Neural cell (in vitro differentiated cells): ENCODE results near the gene ATP10D. TPM values are rescaled to one million over a fixed set of nuclear protein-coding genes. Genes with fewer than 3 reads are reported as not detected.

Experiments used
- H2AFZ ChIP-seq: fragments of 200-600, 300-800 bp; sonication (generic), shearing (Covaris generic); 2 replicates; pipeline ENCODE4 v1.6.0; 2014; ENCODE audit warnings: low read depth, mild to moderate bottlenecking, antibody characterized with exemption, low read length, moderate library complexity
- H3F3A ChIP-seq: fragments of 200-600 bp; shearing (Covaris generic); 2 replicates; pipeline ENCODE4 v1.6.1; 2016; ENCODE audit warnings: mild to moderate bottlenecking, moderate library complexity, mixed read lengths, antibody characterized with exemption, low read length; ENCODE audit not compliant: insufficient read depth, poor library complexity, severe bottlenecking
- H3K27ac ChIP-seq: fragments of 200-600, 300-800 bp; sonication (generic), shearing (Covaris generic); 2 replicates; pipeline ENCODE4 v1.5.1; 2014; ENCODE audit warnings: mild to moderate bottlenecking, low read length, moderate library complexity
- H3K27me3 ChIP-seq: fragments of 300-800, 200-600 bp; sonication (generic), shearing (Covaris generic); 2 replicates; pipeline ENCODE4 v1.6.0; 2014; ENCODE audit warnings: mild to moderate bottlenecking, low read depth, low read length, moderate library complexity; ENCODE audit not compliant: insufficient read depth
- H3K36me3 ChIP-seq: fragments of 300-800, 200-600 bp; sonication (generic), shearing (Covaris generic); 2 replicates; pipeline ENCODE4 v1.5.1; 2014; ENCODE audit warnings: mild to moderate bottlenecking, antibody characterized with exemption, low read length, moderate library complexity; ENCODE audit not compliant: insufficient read depth
- H3K4me2 ChIP-seq: fragments of 300-800, 200-600 bp; sonication (generic), shearing (Covaris generic); 2 replicates; pipeline ENCODE4 v1.6.0; 2014; ENCODE audit warnings: mild to moderate bottlenecking, low read length
- H3K4me3 ChIP-seq: fragments of 300-800, 200-600 bp; sonication (generic), shearing (Covaris generic); 2 replicates; pipeline ENCODE4 v1.5.1; 2014; ENCODE audit warnings: mild to moderate bottlenecking, low read length, moderate library complexity
- H3K79me2 ChIP-seq: fragments of 200-600 bp; shearing (Covaris generic); replicated peaks from 2 replicates; pipeline ENCODE4 v1.6.0; 2014; ENCODE audit warnings: mild to moderate bottlenecking, low read length, moderate library complexity; ENCODE audit not compliant: insufficient read depth
- H3K9ac ChIP-seq: fragments of 300-800, 200-600 bp; sonication (generic), shearing (Covaris generic); 2 replicates; pipeline ENCODE4 v1.6.1; 2016; ENCODE audit warnings: mild to moderate bottlenecking, low read length, mixed read lengths
- H3K9me2 ChIP-seq: fragments of 200-600 bp; shearing (Covaris generic); 2 replicates; pipeline ENCODE4 v1.6.1; 2016; ENCODE audit warnings: mild to moderate bottlenecking, low read length, mixed read lengths; ENCODE audit not compliant: insufficient read depth
- H3K9me3 ChIP-seq: fragments of 200-600, 300-800 bp; sonication (generic), shearing (Covaris generic); 2 replicates; pipeline ENCODE4 v1.6.1; 2016; ENCODE audit warnings: mild to moderate bottlenecking, mixed run types, low read length, moderate library complexity, mixed read lengths
- H4K20me1 ChIP-seq: fragments of 200-600 bp; shearing (Covaris generic); 2 replicates; pipeline ENCODE4 v1.6.1; 2016; ENCODE audit warnings: mild to moderate bottlenecking, mixed run types; ENCODE audit not compliant: insufficient read depth
- CTCF ChIP-seq: fragments of 450-650 bp; IDR thresholded peaks from 2 replicates; pipeline ENCODE4 v1.5.1; 2014; ENCODE audit warnings: antibody characterized with exemption, mild to moderate bottlenecking, moderate library complexity; ENCODE audit not compliant: poor library complexity, severe bottlenecking
- EP300 ChIP-seq: fragments of 450-650 bp; conservative IDR thresholded peaks from 2 replicates; pipeline ENCODE4 v1.6.1; 2014; ENCODE audit warnings: antibody characterized with exemption, mild to moderate bottlenecking, moderate library complexity; ENCODE audit not compliant: poor library complexity, severe bottlenecking
- EZH2 ChIP-seq: fragments of 200-600, 300-800 bp; shearing (Covaris generic), sonication (generic); IDR thresholded peaks from 2 replicates; pipeline ENCODE4 v1.6.1; 2014; ENCODE audit warnings: antibody characterized with exemption, low read length, borderline replicate concordance, mild to moderate bottlenecking; ENCODE audit not compliant: insufficient read depth, poor library complexity, severe bottlenecking
- MXI1 ChIP-seq: fragments of 450-650 bp; conservative IDR thresholded peaks from 2 replicates; pipeline ENCODE4 v1.6.1; 2014; ENCODE audit warnings: antibody characterized with exemption, mild to moderate bottlenecking; ENCODE audit not compliant: poor library complexity, severe bottlenecking
- POLR2AphosphoS5 ChIP-seq: IDR thresholded peaks from 2 replicates; pipeline ENCODE4 v1.6.1; 2012
- RAD21 ChIP-seq: fragments of 450-650 bp; conservative IDR thresholded peaks from 2 replicates; pipeline ENCODE4 v1.6.1; 2014; ENCODE audit warnings: antibody characterized with exemption, mild to moderate bottlenecking, moderate library complexity
- REST ChIP-seq: IDR thresholded peaks from 2 replicates; pipeline ENCODE4 v1.6.1; 2012; ENCODE audit warnings: borderline replicate concordance
- SMC3 ChIP-seq: fragments of 450-650 bp; conservative IDR thresholded peaks from 2 replicates; pipeline ENCODE4 v1.6.1; 2014; ENCODE audit warnings: antibody characterized with exemption, mild to moderate bottlenecking, moderate library complexity; ENCODE audit not compliant: poor library complexity
- TAF1 ChIP-seq: IDR thresholded peaks from 2 replicates; pipeline ENCODE4 v1.6.1; 2012; ENCODE audit warnings: low read depth
- polyA plus RNA-seq: library from polyadenylated mRNA; depleted of rRNA; stranded (reverse); fragments of >200 nt; gene quantifications from 2 replicates; pipeline ENCODE4 v1.2.3, GENCODE V29; 2014

Gene ATP10D
- polyA plus RNA-seq, 1 donor from 2014 or later: 4.5 TPM

- no peak overlapping the region for H3K9ac ChIP-seq
- H3F3A ChIP-seq: no peaks in the 10 kb centered on the region
- no peaks in the 10 kb centered on the region for H3K79me2 ChIP-seq
- no peak overlapping the region for H2AFZ ChIP-seq
- H4K20me1 ChIP-seq: no peaks in the 10 kb centered on the region
- no peak overlapping the region for H3K4me3 ChIP-seq
- no peak overlapping the region for H3K4me2 ChIP-seq
- no peaks in the 10 kb centered on the region for H3K9me2 ChIP-seq
- H3K27me3 ChIP-seq: no peaks in the 10 kb centered on the region
- TF ChIP-seq EP300: no peak
- no peak for TF ChIP-seq EZH2
- TF ChIP-seq POLR2AphosphoS5: no peak
- no peak for TF ChIP-seq SMC3
- no peak for TF ChIP-seq MXI1
- no peak for TF ChIP-seq TAF1
- TF ChIP-seq REST: no peak
- no peak for TF ChIP-seq CTCF
- TF ChIP-seq RAD21: no peak
- H3K27ac ChIP-seq: no peak overlapping the region
- no peaks in the 10 kb centered on the region for H3K9me3 ChIP-seq
- no peaks in the 10 kb centered on the region for H3K36me3 ChIP-seq
Measured at GRCh38 chr4:47631161-47631560, 146.1 kb downstream of the ATP10D start.

- Histone ChIP-seq H3K9me2 (no peaks in the 10 kb centered on the region), H3K36me3 (no peaks in the 10 kb centered on the region), H4K20me1 (no peaks in the 10 kb centered on the region), H3K4me3 (no peak overlapping the region), H3K9ac (no peak overlapping the region), H2AFZ (no peak overlapping the region), H3K79me2 (no peaks in the 10 kb centered on the region), H3K27me3 (no peaks in the 10 kb centered on the region), H3K9me3 (no peaks in the 10 kb centered on the region), H3K27ac (no peak overlapping the region), H3K4me2 (no peak overlapping the region), H3F3A (no peaks in the 10 kb centered on the region)
- TF ChIP-seq SMC3: no peak
- no peak for TF ChIP-seq EP300
- TF ChIP-seq POLR2AphosphoS5: no peak
- no peak for TF ChIP-seq RAD21
- TF ChIP-seq MXI1: no peak
- TF ChIP-seq EZH2: no peak
- TF ChIP-seq TAF1: no peak
- TF ChIP-seq CTCF: no peak
- TF ChIP-seq REST: no peak
Measured at GRCh38 chr4:47639531-47639930, 154.5 kb downstream of the ATP10D start.
